ENCODE measurements around the gene CDC42BPA. TPM values are rescaled to one million over a fixed set of nuclear protein-coding genes. Genes with fewer than 3 reads are reported as not detected.
A peak's percentile ranks its signal among the peaks of the same experiment; 100 is the strongest.

The CDC42BPA gene
- total and polyA plus RNA-seq, 2 experiments from 2014 or later, result 25.1 to 25.2 TPM

DNA sequence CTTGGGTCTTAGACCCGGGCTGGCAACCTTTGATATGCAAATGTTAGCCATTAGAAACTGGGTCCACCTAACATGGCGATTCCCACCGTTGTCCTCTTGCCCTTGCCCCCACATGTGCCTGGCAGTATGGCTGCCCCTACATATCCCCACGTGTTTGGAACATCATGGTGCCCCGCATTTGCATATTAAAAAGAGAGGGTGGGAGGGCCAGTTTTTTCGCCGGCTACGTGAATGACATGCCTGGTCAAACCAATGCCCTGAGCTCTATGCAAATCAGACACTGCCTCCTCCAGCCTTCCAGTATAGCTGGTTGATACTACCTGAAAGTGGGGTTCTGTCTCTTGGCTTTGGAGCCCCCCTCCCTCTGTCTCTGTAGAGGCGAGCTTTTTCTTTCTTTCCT, 133.0 kb downstream of the CDC42BPA start:
- no peaks in the 10 kb centered on the region for H3K9me3 ChIP-seq (ENCODE audit: low read depth)
- no peaks in the 10 kb centered on the region for H3K36me3 ChIP-seq
- no peak overlapping the region for H3K27ac ChIP-seq
- H3K4me3 ChIP-seq, result no peak overlapping the region
- no peak for DNase-seq (ENCODE audit: low read depth in 1 of 2, low spot score in 1 of 2)
- H3K27me3 ChIP-seq, result no peaks in the 10 kb centered on the region
- no peaks in the 10 kb centered on the region for H3K4me1 ChIP-seq (ENCODE audit: low read depth)
- TF ChIP-seq, protein P1, sequence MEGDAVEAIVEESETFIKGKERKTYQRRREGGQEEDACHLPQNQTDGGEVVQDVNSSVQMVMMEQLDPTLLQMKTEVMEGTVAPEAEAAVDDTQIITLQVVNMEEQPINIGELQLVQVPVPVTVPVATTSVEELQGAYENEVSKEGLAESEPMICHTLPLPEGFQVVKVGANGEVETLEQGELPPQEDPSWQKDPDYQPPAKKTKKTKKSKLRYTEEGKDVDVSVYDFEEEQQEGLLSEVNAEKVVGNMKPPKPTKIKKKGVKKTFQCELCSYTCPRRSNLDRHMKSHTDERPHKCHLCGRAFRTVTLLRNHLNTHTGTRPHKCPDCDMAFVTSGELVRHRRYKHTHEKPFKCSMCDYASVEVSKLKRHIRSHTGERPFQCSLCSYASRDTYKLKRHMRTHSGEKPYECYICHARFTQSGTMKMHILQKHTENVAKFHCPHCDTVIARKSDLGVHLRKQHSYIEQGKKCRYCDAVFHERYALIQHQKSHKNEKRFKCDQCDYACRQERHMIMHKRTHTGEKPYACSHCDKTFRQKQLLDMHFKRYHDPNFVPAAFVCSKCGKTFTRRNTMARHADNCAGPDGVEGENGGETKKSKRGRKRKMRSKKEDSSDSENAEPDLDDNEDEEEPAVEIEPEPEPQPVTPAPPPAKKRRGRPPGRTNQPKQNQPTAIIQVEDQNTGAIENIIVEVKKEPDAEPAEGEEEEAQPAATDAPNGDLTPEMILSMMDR (IDR thresholded peaks at IDR 0.05; ENCODE audit: low read depth, low read length), result no peak

- Histone ChIP-seq H3K9me3 (ENCODE audit: low read depth) (no peaks in the 10 kb centered on the region), H3K27me3 (no peaks in the 10 kb centered on the region), H3K27ac (no peak overlapping the region)
Observed at GRCh38 chr1:227182012-227182411, 136.3 kb downstream of the CDC42BPA start.

DNA sequence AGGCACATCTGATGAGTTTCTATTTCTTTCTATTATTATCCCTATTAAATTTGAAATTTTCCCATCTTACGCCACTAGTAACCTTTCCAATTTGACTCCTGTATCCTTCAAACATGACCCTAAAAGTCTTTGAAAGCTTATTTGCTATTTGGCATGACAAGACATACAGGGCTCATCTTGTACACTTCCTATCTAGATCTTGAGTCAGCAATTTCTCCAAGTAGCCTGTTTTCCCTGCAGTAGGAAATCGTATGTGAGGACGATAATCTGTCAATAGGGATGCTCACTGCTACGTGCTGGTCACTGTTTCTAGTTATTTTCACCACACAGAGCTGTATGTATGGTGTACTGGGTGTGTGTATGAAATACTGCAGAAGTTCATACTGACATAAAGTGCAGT, 142.7 kb downstream of the CDC42BPA start:
- no peak overlapping the region for H3K4me3 ChIP-seq
- H3K4me1 ChIP-seq (ENCODE audit: low read depth), result peaks cover 6% of the 10 kb centered on the region
- H3K27ac ChIP-seq, result no peak overlapping the region
- H3K9me3 ChIP-seq (ENCODE audit: low read depth), result no peaks in the 10 kb centered on the region
- no peaks in the 10 kb centered on the region for H3K36me3 ChIP-seq
- no peak for DNase-seq (ENCODE audit: low read depth in 1 of 2, low spot score in 1 of 2)
- no peaks in the 10 kb centered on the region for H3K27me3 ChIP-seq
- TF ChIP-seq, protein P1 (IDR thresholded peaks at IDR 0.05; ENCODE audit: low read depth, low read length), result no peak

More at GRCh38 chr1:227182012-227182411, 136.3 kb downstream of the CDC42BPA start:
- DNase-seq (ENCODE audit: low read depth in 1 of 2, low spot score in 1 of 2), result no peak
- Histone ChIP-seq H3K4me3 (no peak overlapping the region), H3K36me3 (no peaks in the 10 kb centered on the region), H3K4me1 (ENCODE audit: low read depth) (no peaks in the 10 kb centered on the region)
- TF ChIP-seq, protein P1 (IDR thresholded peaks at IDR 0.05; ENCODE audit: low read depth, low read length), result no peak

DNA sequence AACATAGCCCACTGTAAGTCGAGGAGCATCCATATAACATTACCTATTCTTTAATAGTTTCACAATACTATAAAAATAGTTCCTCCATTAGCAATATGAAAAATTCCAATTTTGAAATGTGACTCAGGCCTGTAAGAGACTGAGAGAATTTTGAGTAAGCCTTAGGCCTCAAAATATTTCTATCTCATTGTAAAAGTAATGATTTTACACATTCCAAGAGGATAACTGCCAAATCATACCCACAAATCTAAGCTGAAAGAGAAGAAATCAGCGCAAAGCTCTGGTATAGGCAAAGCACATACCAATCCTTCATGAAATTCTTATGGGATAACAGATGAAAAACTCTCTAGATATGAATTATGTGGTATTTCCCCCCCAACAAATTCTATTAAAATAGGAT, 144.1 kb downstream of the CDC42BPA start:
- DNase-seq (ENCODE audit: low read depth in 1 of 2, low spot score in 1 of 2), result peak in 1 of 2 donors; percentile 6
- no peaks in the 10 kb centered on the region for H3K36me3 ChIP-seq

GRCh38 chr1:227170361-227171166, 147.7 kb downstream of the CDC42BPA start:
- H3K4me3 ChIP-seq, result no peak overlapping the region
- H3K9me3 ChIP-seq (ENCODE audit: low read depth), result no peaks in the 10 kb centered on the region
- no peak overlapping the region for H3K27ac ChIP-seq
- peak in 1 of 2 donors; percentile 10 for DNase-seq (ENCODE audit: low read depth in 1 of 2, low spot score in 1 of 2)
- no peaks in the 10 kb centered on the region for H3K36me3 ChIP-seq
- H3K4me1 ChIP-seq (ENCODE audit: low read depth), result peaks cover 14% of the 10 kb centered on the region
- H3K27me3 ChIP-seq, result no peaks in the 10 kb centered on the region
- TF ChIP-seq, protein P1 (IDR thresholded peaks at IDR 0.05; ENCODE audit: low read depth, low read length), result no peak

More for the DNA sequence above, 144.1 kb downstream of the CDC42BPA start:
- Histone ChIP-seq H3K4me1 (ENCODE audit: low read depth) (peaks cover 11% of the 10 kb centered on the region), H3K27me3 (no peaks in the 10 kb centered on the region), H3K4me3 (no peak overlapping the region), H3K27ac (no peak overlapping the region), H3K9me3 (ENCODE audit: low read depth) (no peaks in the 10 kb centered on the region)
- TF ChIP-seq, protein P1 (IDR thresholded peaks at IDR 0.05; ENCODE audit: low read depth, low read length), result no peak

All from cardiac muscle cell (in vitro differentiated cells and primary cell).